Fibroblast of villous mesenchyme (primary cell): ENCODE measurements around the gene ZNF274. TPM values are rescaled to one million over a fixed set of nuclear protein-coding genes. Genes with fewer than 3 reads are reported as not detected.

ENCODE experiments used
- DNase-seq: peaks from one replicate; pipeline ENCODE4 v3.0.0-alpha.2; 2010; ENCODE audit warnings: low read depth
- H3K4me3 ChIP-seq: 2 replicates; pipeline ENCODE4 v1.5.1; 2011; ENCODE audit warnings: low read depth, mild to moderate bottlenecking, low read length
- CTCF ChIP-seq: IDR thresholded peaks from 2 replicates; pipeline ENCODE4 v1.5.1; 2012; ENCODE audit warnings: low read depth, mild to moderate bottlenecking, low read length; ENCODE audit not compliant: insufficient read depth
- total RNA-seq: library from RNA; depleted of rRNA; stranded (reverse); fragments of >200 nt; gene quantifications from 2 replicates; pipeline ENCODE4 v1.2.3, GENCODE V29; 2012

The ZNF274 gene
- total RNA-seq, 1 donor, result 17.7 TPM

DNA sequence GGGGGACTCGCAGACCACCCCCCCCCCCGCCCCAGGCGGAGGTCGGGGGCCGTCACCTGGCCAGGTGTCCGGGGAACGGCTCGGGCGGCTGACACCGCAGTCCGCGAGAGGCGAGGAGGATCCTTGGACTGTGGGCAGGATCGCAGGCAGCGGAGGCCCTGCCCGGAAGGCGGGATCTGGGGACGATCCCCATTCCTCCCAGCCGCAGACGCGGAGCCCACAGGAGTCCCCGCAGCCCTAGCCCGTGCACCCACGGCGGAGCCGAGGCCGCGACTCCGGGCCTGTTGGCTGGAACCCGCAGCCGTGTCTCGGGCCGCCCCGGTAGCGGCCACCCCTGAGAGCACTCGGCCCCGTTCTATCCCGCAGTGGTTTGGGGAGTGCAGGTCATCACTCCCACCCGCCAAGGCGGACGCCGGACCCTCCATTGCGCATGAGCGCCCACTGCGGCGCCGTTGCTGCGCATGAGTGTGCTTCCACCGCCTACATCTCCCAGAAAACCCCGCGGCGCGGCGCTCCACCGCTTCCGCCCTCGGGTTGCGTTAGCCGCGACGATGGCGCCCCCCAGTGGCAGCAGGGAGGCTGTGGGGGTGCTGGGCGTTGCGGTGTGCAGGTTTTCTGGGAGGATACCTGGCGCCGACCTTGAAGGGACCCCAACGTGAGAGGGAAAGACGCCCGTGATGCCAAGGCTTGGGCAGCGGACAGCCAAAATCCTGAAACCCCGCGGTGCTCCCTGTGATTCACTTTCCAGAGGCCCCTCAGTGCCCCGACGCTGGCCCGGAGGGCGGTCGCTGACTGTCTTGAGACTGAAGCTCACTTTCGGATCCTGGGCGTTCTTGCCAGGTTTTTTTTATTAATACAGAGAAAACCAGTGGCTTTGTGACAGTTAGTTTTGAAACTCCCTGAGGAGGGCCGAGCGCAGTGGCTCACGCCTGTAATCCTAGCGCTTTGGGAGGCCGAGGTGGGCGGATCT, 27.9 kb upstream of the ZNF274 start:
- peak; percentile 93 for DNase-seq
- H3K4me3 ChIP-seq, result peak overlapping the region; percentile 92
- peak; percentile 97 for TF ChIP-seq CTCF

DNA sequence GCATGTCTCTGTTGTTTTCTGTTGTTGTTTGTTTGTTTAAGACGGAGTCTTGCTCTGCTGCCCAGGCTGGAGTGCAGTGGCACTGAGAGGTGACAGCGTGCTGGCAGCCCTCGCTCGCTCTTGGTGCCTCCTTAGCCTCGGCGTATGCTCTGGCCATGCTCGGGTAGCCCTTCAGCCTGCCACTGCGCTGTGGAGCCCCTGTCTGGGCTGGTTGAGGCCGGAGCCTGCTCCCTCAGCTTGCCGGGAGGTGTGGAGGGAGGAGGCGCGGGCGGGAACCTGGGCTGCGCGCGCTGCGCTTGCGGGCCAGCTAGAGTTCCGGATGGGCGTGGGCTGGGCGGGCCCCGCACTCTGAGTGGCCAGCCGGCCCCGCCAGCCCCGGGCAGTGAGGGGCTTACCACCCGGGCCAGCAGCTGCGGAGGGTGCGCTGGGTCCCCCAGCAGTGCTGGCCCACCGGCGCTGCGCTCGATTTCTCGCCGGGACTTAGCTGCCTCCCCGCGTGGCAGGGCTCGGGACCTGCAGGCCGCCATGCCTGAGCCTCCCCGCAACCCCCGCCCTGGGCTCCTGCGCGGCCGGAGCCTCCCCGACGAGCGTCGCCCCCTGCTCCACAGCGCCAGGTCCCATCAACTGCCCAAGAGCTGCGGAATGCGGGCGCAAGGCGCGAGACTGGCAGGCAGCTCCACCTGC, 25.7 kb upstream of the ZNF274 start:
- H3K4me3 ChIP-seq, result no peak overlapping the region
- DNase-seq, result no peak
- TF ChIP-seq CTCF, result no peak

- no peak for TF ChIP-seq CTCF
- no peak overlapping the region for H3K4me3 ChIP-seq
- no peak for DNase-seq
Measured at GRCh38 chr19:58166268-58166667, 16.6 kb upstream of the ZNF274 start.

DNA sequence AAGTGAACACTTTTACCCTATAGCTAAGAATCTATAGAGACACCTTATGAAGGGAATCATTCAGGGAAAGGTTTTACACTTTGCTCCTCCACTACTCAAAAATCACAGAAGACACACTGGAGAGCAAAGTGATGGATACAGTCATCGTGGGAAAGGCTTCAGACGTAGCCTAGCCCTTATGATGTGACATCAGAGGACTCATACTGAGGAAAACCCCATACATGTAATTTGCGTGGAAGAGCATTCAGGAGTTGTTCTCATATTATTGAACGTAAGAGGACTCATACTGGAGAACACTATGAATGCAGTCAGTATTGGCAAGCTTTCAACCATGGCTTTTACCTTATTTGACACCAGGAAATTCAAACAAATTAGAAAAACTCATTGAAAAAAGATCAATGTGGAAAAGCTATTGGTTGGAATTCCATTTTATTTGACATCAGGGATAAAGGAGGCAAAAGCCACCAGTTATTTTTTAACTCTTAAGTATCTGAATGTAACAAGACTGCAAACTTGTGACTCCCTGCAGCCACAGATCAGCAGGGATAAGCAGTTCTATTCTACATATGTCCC, 16.1 kb upstream of the ZNF274 start:
- H3K4me3 ChIP-seq, result no peak overlapping the region
- no peak for DNase-seq
- no peak for TF ChIP-seq CTCF

- H3K4me3 ChIP-seq, result no peak overlapping the region
- TF ChIP-seq CTCF, result no peak
- peak; percentile 14 for DNase-seq
Measured at GRCh38 chr19:58170860-58171259, 12.0 kb upstream of the ZNF274 start.

DNA sequence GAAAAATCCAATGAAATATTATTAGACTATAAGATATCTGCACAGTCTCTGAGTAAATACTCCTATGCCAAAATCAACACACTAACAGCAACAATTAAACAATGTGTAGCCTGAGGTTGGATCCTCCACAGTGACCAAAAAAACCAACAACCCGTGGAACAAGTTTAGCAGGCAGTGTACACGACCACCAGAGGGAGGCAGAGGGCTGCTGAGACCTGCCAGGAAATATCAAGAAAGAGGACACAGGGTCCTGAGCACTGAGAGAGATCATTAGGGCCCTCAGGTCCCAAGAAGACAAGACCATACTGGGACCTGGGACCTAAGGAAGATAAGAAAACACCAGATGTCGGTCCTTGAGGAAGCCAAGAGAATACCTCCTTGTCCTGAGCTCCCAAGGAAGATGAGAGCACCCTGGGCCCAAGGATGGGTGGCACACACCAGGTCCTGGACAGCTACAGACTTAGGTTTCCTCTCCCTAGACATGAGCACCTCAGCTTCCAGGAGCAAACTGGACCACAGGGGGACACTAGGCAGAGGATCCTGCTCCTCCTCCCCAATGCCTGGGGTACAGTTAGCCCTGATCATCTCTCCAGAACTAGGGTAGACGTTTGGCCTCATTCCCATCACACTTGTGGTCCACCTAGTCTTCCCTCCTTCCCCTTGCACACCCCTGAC, 822 bp upstream of the ZNF274 start:
- DNase-seq, result peak; percentile 34
- TF ChIP-seq CTCF, result peak; percentile 53
- peak overlapping the region; percentile 93 for H3K4me3 ChIP-seq
